ENCODE measurements around the gene FSTL4. TPM values are rescaled to one million over a fixed set of nuclear protein-coding genes. Genes with fewer than 3 reads are reported as not detected.

Gene FSTL4
- polyA plus RNA-seq, 6 donors from 2014 or later: 0.22 to 0.78 (median 0.48) TPM; not detected in 1

DNA sequence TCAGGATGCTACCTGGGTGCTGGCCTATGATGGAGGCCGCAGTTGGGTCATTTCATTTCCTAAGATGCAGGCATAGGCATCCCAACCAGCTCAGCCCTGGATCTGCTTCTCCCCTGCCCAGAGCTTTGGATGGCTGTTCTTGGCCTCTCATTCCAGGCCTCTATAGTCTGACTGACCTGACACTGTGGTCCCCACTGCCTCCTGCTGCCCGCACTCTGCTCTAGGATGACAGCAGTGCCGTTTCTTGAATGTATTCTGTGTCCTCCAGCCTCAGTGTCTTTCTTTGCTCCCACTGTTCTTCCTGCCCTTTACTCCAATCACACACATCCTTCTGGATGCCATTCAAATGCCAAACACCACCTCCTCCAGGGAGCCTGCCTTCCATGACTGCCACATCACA lies 324.8 kb downstream of the FSTL4 start:
- ATAC-seq (ENCODE audit: low read depth in 2 of 2): no peak

DNA sequence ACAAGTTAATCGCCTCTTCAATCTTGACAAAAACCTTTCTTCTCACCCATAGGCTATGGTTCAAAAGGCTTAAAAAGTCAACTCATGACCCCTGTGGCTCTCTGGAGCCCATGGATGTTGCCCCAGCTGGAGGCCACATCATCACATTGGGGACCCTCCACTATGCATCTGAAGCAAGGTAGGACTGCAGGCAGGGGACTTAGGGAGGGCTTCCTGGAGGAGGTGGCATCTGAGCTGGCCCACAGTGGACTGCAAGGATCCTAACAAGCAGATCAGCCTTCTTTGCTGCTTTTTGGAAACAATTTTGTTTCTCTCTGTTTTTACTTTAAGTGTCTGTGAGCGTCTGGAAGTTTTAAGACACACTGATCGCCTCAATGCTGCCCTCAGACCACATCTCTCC lies 325.9 kb downstream of the FSTL4 start:
- Mint-ChIP-seq H3K4me1 (peaks cover 0 to 2% (median 0%) of the 10 kb centered on the region in 3 donors), H3K27ac (no peak overlapping the region), H3K36me3 (no peaks in the 10 kb centered on the region), H3K4me3 (no peak overlapping the region), H3K9me3 (peaks cover 0 to 1% (median 0%) of the 10 kb centered on the region in 7 donors), H3K27me3 (no peaks in the 10 kb centered on the region)
- DNase-seq (no peak), ATAC-seq (ENCODE audit: low read depth in 2 of 2) (no peak)

More for the DNA sequence above, 324.8 kb downstream of the FSTL4 start:
- no peaks in the 10 kb centered on the region for H3K27me3 Mint-ChIP-seq
- H3K36me3 Mint-ChIP-seq: no peaks in the 10 kb centered on the region
- no peak for DNase-seq
- peaks cover 0 to 1% (median 0%) of the 10 kb centered on the region in 7 donors for H3K9me3 Mint-ChIP-seq
- H3K4me3 Mint-ChIP-seq: no peak overlapping the region
- no peak overlapping the region for H3K27ac Mint-ChIP-seq
- H3K4me1 Mint-ChIP-seq: no peaks in the 10 kb centered on the region

GRCh38 chr5:133285583-133286021 lies 326.7 kb downstream of the FSTL4 start:
- H3K36me3 Mint-ChIP-seq: no peaks in the 10 kb centered on the region
- no peak overlapping the region for H3K27ac Mint-ChIP-seq
- DNase-seq (no peak), ATAC-seq (ENCODE audit: low read depth in 2 of 2) (no peak)
- H3K4me1 Mint-ChIP-seq: peaks cover 0 to 2% (median 0%) of the 10 kb centered on the region in 3 donors
- no peak overlapping the region for H3K4me3 Mint-ChIP-seq
- H3K9me3 Mint-ChIP-seq: peaks cover 0 to 1% (median 0%) of the 10 kb centered on the region in 7 donors
- H3K27me3 Mint-ChIP-seq: no peaks in the 10 kb centered on the region

DNA sequence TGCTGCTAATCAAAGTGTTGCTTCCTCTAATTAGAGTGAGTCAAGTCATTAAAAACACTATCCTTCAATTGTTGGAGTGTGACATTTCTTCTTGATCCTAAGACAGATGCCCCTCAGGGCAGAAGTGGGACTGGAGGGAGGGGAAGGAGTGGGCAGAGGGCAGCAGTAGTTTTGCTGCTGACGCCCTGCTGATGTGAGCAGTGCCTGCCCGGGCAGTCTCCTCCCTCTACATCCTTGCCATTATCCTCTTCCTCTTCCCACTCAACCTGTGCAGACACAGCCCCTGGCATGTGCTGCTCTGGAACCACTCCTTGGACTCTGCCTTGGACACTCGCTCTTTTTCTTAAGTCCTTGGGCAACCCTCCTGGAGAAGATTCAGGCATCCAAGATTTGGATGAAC lies 328.0 kb downstream of the FSTL4 start:
- ATAC-seq (ENCODE audit: low read depth in 2 of 2) (no peak), DNase-seq (no peak)
- Mint-ChIP-seq H3K9me3 (peaks cover 0 to 1% (median 0%) of the 10 kb centered on the region in 7 donors), H3K27me3 (no peaks in the 10 kb centered on the region), H3K4me1 (peaks cover 0 to 2% (median 0%) of the 10 kb centered on the region in 3 donors), H3K4me3 (no peak overlapping the region), H3K27ac (no peak overlapping the region), H3K36me3 (no peaks in the 10 kb centered on the region)

- H3K36me3 Mint-ChIP-seq: no peaks in the 10 kb centered on the region
- peaks cover 0 to 2% (median 0%) of the 10 kb centered on the region in 3 donors for H3K4me1 Mint-ChIP-seq
- H3K9me3 Mint-ChIP-seq: no peaks in the 10 kb centered on the region
- no peak overlapping the region for H3K4me3 Mint-ChIP-seq
- no peak for DNase-seq
- no peak for ATAC-seq (ENCODE audit: low read depth in 2 of 2)
- peak overlapping the region in 1 of 6 donors; percentile 53 for H3K27ac Mint-ChIP-seq
- no peaks in the 10 kb centered on the region for H3K27me3 Mint-ChIP-seq
Measured at GRCh38 chr5:133278317-133278716, 334.0 kb downstream of the FSTL4 start.

DNA sequence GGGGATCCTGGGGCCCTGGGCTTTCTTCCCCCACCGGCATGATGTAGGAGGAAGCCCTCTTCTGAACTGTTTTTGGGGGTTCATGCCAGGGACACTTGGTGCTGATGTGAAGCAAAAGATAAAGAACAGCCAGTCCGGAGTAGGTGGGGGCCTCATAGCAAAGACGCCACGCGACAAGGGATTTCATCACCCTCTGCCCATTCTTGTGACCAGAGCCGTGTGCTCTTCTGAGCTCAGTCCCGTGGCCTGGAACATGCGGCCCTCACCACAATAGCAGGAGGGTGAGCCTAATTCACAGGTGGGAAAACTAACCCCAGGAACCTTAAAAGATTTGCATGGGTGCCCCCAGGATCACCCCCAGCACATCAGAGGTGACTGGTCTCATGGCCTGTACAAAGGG lies 334.6 kb downstream of the FSTL4 start:
- no peaks in the 10 kb centered on the region for H3K9me3 Mint-ChIP-seq

GRCh38 chr5:133276171-133276570 lies 336.2 kb downstream of the FSTL4 start:
- no peaks in the 10 kb centered on the region for H3K36me3 Mint-ChIP-seq
- peaks cover 0 to 4% (median 0%) of the 10 kb centered on the region in 3 donors for H3K27me3 Mint-ChIP-seq
- no peak for DNase-seq
- ATAC-seq (ENCODE audit: low read depth in 2 of 2): no peak
- no peak overlapping the region for H3K27ac Mint-ChIP-seq
- H3K4me1 Mint-ChIP-seq: no peaks in the 10 kb centered on the region
- H3K4me3 Mint-ChIP-seq: no peak overlapping the region
- no peaks in the 10 kb centered on the region for H3K9me3 Mint-ChIP-seq

More for the DNA sequence above, 334.6 kb downstream of the FSTL4 start:
- peak overlapping the region in 1 of 8 donors; percentile 32 for H3K4me3 Mint-ChIP-seq
- H3K4me1 Mint-ChIP-seq: peaks cover 0 to 2% (median 0%) of the 10 kb centered on the region in 3 donors
- DNase-seq: no peak
- no peaks in the 10 kb centered on the region for H3K36me3 Mint-ChIP-seq
- ATAC-seq (ENCODE audit: low read depth in 2 of 2): no peak
- no peak overlapping the region for H3K27ac Mint-ChIP-seq
- no peaks in the 10 kb centered on the region for H3K27me3 Mint-ChIP-seq

GRCh38 chr5:133275631-133276030 lies 336.7 kb downstream of the FSTL4 start:
- Mint-ChIP-seq H3K4me1 (no peaks in the 10 kb centered on the region), H3K36me3 (no peaks in the 10 kb centered on the region), H3K27ac (peak overlapping the region in 1 of 6 donors; percentile 58), H3K27me3 (peaks cover 0 to 4% (median 0%) of the 10 kb centered on the region in 3 donors), H3K9me3 (no peaks in the 10 kb centered on the region), H3K4me3 (peak overlapping the region in 1 of 8 donors; percentile 15)
- ATAC-seq (ENCODE audit: low read depth in 2 of 2) (no peak), DNase-seq (no peak)

DNA sequence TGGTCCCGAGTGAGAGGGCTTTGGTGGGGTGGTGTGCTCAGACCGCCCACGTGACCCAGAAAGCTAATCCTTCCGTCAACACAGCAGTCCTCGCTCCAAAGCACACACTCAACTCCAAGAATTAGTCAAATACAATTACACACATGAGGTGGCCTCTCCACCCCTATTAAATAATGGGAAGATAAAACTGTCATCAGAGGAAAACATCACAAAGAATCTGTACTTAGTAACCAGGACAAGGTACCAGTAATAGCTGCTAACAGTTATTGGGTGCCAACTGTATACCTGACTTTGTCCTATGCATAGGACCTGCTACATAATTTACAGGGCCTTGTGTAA lies 337.8 kb downstream of the FSTL4 start:
- no peak for DNase-seq
- H3K9me3 Mint-ChIP-seq: no peaks in the 10 kb centered on the region

GRCh38 chr5:133273661-133274596 lies 338.4 kb downstream of the FSTL4 start:
- no peak overlapping the region for H3K4me3 Mint-ChIP-seq

More for the DNA sequence above, 337.8 kb downstream of the FSTL4 start:
- Mint-ChIP-seq H3K27ac (no peak overlapping the region), H3K36me3 (no peaks in the 10 kb centered on the region), H3K27me3 (peaks cover 0 to 4% (median 0%) of the 10 kb centered on the region in 3 donors), H3K4me3 (no peak overlapping the region), H3K4me1 (no peaks in the 10 kb centered on the region)
- no peak for ATAC-seq (ENCODE audit: low read depth in 2 of 2)

DNA sequence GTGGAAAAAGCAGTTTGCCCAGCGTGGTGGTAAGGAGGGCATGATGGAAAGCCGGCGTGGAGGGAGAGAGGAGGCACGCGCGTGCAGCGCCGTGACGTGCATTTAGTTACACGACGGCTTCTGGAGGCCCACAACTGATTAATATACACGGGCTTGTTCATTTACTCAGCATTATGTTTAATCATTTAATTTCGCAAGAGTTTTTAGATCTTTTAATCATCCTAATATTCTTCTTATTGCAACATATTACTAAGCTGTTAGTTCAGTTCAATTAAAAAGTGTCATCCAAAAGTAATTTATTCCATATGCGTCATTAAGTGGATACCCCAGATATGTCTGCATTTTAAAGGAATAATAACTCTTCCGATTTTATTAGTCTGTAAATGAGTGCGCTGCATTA lies 340.0 kb downstream of the FSTL4 start:
- H3K27me3 Mint-ChIP-seq: peaks cover 0 to 4% (median 0%) of the 10 kb centered on the region in 3 donors
- ATAC-seq (ENCODE audit: low read depth in 2 of 2) (no peak), DNase-seq (no peak)
- no peaks in the 10 kb centered on the region for H3K4me1 Mint-ChIP-seq
- H3K9me3 Mint-ChIP-seq: no peaks in the 10 kb centered on the region
- no peaks in the 10 kb centered on the region for H3K36me3 Mint-ChIP-seq
- H3K4me3 Mint-ChIP-seq: no peak overlapping the region
- H3K27ac Mint-ChIP-seq: no peak overlapping the region

More at GRCh38 chr5:133273661-133274596, 338.4 kb downstream of the FSTL4 start:
- Mint-ChIP-seq H3K27me3 (peaks cover 0 to 4% (median 0%) of the 10 kb centered on the region in 3 donors), H3K36me3 (no peaks in the 10 kb centered on the region), H3K27ac (no peak overlapping the region), H3K4me1 (no peaks in the 10 kb centered on the region), H3K9me3 (no peaks in the 10 kb centered on the region)
- ATAC-seq (ENCODE audit: low read depth in 2 of 2) (no peak), DNase-seq (no peak)

- H3K4me3 Mint-ChIP-seq: no peak overlapping the region
- H3K27me3 Mint-ChIP-seq: peaks cover 0 to 7% (median 4%) of the 10 kb centered on the region in 3 donors
- DNase-seq (no peak), ATAC-seq (ENCODE audit: low read depth in 2 of 2) (no peak)
- no peak overlapping the region for H3K27ac Mint-ChIP-seq
- no peaks in the 10 kb centered on the region for H3K9me3 Mint-ChIP-seq
- no peaks in the 10 kb centered on the region for H3K36me3 Mint-ChIP-seq
- no peaks in the 10 kb centered on the region for H3K4me1 Mint-ChIP-seq
Measured at GRCh38 chr5:133271606-133272005, 340.7 kb downstream of the FSTL4 start.

- H3K4me3 Mint-ChIP-seq: no peak overlapping the region
- DNase-seq: no peak
- no peak for ATAC-seq (ENCODE audit: low read depth in 2 of 2)
- no peak overlapping the region for H3K27ac Mint-ChIP-seq
- H3K27me3 Mint-ChIP-seq: peaks cover 0 to 8% (median 4%) of the 10 kb centered on the region in 3 donors
- H3K9me3 Mint-ChIP-seq: no peaks in the 10 kb centered on the region
- no peaks in the 10 kb centered on the region for H3K4me1 Mint-ChIP-seq
- H3K36me3 Mint-ChIP-seq: no peaks in the 10 kb centered on the region
Measured at GRCh38 chr5:133269691-133270090, 342.6 kb downstream of the FSTL4 start.

DNA sequence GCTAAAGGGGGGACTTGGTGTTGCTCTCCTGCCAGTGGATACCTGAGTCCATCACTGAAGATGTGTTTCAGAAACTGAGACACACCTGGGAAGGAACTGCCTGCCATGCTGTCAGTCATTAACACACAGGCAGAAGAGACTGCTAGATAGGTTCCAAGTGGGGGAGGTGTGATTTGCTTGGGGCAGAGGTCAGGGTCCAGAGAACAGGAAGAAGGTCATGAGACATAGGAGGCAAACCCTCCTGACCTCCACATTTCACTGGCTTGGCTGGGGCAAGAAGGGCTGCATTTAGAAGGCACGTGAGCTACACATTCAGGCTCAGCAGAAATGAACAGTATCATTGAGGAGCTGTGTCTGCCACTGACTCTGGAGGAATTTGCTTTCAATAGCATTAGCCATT lies 344.7 kb downstream of the FSTL4 start:
- no peaks in the 10 kb centered on the region for H3K4me1 Mint-ChIP-seq
- ATAC-seq (ENCODE audit: low read depth in 2 of 2): no peak
- no peak for DNase-seq
- no peak overlapping the region for H3K4me3 Mint-ChIP-seq
- H3K27ac Mint-ChIP-seq: peak overlapping the region in 1 of 6 donors; percentile 84
- peaks cover 0 to 1% (median 0%) of the 10 kb centered on the region in 7 donors for H3K9me3 Mint-ChIP-seq
- H3K36me3 Mint-ChIP-seq: no peaks in the 10 kb centered on the region
- H3K27me3 Mint-ChIP-seq: peaks cover 6 to 22% (median 14%) of the 10 kb centered on the region in 3 donors

Data from naive B cell (primary cell).